Activated T-cell treated with anti-CD3 and anti-CD28 coated beads, Interleukin-2, amount 50 U/mL, for 48 hours (primary cell): ENCODE results near the gene CFAP46.
"Not testable (repeated sequence)": the region's sequence is repeated elsewhere in the genome, so short reads cannot be mapped to it uniquely, and the experiment has no call there.

ENCODE experiments used
- DNase-seq, 2 experiments: peaks; one replicate each; pipeline ENCODE4 v3.0.0-alpha.2; 2020

CFAP46 gene

DNA sequence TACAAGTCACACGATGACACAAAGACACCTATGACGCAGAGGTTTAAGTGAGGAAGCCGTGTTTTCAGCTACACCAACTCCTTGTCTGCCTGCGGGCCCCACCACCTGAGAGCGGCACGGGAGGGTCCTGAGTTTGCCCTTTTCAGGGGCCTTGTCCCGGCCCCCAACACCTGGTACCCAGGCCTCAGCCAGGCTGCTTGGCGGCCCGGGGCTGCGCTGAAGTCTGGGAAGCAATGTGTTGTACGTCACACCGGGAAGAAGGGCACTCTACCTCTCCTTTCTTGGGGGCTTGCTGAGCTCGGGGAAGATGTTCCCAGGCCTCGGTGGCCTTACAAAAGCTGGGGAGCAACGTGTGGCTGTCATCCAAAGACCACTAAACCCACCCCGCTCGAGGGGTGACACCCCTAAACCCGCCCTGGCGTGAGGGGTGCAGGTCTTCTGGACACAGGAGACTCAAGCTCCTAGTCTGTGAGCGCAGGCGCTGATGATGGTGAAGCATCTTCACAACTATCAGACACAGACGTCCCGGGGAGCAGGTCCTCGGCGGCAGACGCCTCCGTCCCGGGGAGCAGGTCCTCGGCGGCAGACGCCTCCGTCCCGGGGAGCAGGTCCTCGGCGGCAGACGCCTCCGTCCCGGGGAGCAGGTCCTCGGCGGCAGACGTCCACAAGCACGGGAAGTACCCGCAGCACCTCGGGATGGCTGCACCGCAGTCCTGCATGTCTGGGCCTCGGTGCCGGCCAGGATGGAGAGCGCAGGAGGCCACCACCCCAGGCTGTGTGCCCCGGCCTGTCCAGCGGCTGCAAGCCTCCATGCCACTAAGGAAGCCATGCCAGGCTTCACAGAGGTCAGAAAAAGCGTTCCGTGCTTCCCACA, 15.4 kb downstream of the CFAP46 start:
- DNase-seq: no peak

DNA sequence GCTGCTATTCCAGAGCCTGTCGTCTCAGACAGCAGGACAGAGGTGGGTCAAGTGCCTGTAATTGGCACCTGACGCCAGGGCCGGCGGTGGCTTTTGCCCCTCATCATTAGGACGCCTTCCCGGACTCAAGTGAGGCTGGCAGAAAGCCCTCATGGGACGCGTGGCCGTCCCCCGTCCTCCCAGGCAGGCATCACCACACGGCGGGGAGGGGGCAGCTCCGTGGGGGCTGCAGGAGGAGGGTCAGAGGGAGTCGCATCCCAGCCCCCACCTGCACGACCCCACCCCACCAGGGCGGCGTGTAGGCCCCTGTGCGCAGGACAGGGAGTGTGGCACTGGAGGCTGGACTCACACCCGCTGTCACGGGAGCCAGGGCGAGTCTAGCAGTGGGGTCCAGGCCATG, 16.3 kb downstream of the CFAP46 start:
- no peak for DNase-seq

DNA sequence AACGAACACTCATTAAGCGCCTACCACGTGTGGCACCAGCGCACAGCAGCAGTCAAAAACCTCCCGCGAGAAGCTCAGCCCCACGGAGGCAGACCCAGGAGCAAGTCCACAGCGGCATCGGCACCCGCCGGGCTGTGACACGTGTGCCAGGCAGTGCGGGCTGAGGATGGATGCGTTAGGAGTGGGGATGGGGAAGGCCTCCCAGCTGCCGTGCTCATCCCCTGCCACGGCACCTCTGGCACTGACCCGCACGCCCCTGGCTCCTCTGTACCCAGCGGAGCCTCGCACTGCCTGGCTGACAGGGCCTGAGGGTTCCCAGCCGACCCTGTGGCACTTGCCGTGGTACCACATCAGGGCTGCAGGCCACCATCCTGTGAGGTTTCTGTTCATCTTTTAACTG, 16.8 kb downstream of the CFAP46 start:
- DNase-seq: no peak

DNA sequence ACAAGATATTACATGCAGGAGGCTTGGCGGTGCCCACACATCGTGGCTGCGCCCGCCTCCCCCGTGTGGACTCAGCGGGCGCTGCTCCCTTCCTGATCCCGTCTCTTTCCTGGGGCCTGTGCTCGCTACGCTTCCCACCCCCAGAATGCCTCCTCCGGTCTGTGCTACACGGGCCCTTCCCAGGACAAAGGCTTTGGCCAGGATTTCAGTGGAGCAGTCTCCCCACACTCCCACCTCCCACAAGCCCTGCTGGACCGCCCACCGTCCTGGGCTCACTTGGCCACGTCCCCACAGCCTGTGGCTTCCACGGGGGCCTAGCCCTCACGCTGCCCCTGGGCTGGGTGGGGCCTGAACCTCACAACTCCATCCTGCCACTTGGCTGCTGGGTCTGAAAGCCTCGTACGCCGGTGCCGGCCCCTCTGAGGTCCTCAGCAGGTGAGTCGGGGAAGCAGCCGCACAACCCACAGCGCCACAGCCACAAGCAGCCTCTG, 17.3 kb downstream of the CFAP46 start:
- DNase-seq: no peak

DNA sequence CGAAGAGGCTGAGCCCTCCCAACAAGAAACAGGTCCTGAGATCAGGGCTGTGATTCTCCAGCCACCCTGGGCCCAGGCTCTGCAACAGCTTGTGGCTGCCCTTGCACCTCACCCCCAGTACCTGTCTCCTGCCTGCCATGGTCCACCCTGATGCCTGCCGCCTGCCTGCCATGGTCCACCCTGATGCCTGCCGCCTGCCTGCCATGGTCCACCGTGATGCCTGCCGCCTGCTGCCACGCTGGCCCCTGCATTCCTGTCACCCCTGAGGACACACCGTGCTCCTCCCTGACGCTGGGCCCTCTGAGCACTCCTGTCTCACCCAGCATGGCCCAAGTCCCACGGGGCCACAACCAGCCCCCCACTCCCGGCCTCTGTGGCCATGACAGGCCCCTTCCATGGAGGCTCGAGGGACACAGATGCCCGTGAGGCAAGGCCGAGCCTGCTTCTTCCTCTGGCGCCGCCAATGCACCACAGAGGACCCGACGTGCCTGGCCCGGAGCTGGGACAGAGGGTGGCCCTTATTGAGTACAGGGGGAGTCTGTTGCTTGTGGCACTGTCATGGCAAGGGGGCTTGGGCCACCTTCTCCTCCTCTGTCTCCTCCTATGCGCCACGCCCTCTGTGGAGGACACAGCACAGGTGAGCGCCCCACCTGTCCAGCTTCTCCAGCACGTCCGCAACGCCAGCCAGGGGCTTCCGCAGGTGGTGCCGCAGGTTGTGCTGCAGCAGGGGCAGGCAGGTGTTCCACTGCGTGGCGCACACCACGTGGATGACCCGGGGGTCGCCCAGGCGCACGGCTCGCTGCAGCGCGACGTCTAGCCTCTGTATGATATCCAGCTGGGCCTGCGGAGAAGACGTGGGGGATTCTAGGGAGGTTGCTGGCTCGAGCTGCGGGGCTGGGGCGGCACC, 18.1 kb downstream of the CFAP46 start:
- no peak for DNase-seq

DNA sequence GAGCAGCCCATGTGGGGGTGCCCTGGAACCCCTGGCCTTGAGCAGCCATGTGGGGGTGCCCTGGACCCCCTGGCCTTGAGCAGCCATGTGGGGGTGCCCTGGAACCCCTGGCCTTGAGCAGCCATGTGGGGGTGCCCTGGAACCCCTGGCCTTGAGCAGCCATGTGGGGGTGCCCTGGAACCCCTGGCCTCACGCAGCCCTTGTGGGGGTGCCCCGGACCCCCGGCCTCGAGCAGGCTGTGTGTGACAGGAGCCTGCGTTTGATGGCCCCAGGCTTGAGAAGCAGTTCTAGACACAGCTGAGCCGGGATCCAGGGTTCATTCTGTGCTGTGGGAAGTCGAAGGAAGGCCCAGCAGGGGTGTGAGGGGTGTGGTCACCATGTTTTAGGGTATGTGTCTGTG, 19.0 kb downstream of the CFAP46 start:
- DNase-seq: not testable (repeated sequence)

DNA sequence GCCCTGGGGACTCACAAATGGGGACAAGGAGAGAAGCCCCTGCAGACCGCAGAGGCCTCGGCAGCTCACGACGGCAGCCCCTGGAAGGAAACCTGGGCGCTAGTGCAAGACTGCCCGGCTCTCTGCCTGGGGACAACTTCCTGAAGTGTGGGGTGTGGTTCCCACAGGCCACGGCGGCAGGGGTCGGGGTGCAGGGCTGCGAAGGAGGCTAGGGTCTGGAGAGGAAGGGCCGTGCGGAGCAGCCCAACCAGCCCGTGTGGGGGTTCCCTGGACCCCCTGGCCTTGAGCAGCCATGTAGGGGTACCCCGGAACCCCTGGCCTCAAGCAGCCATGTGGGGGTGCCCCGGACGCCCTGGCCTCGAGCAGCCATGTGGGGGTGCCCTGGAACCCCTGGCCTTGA, 19.5 kb downstream of the CFAP46 start:
- no peak for DNase-seq

DNA sequence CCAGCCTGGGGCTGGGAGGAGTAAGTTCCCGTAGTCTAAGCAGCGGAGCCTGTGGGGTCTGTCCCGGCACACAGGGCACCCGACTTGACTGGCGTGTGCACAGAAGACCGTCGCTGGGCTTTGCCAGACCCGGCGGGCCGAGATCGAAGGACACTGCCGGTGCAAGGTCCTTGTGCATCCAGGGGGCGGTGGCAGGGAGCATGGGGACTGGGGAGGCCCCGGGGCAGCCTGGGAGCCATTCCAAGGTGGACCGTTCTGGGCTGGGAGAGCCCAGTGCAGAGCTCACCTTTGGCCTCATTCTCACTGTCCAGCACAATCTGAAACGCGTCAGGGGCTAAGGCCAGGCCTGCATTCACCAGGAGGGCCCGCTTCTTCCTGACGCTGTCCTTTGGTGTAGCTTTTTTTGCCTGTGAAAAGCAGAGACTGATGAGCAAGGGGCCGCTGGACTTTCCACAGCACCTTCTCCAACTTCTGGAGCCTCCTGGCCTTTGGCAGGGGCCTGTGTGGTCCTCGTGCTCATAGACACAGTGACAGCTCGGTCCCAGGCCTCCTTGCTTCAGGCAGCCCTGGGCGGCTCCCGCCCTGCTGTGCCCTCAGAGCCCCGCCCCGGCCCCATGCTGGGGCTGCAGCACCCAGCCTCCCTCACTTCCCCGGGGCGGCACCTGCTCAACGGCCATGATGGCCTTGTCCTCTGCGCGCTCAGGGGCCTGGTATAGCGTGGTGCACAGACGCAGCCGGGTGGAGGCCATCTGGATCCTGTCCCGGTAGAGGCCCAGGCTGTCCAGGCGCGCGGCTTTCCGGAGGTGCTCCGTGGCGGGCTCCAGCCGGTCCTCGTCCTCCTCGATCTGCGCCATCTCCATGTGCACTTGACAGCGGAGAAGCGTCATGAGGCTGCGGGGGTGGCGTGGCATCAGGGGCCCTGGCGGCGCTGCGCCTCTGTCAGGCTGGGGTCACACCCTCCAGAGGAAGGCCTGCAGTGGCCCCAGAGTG, 20.3 kb downstream of the CFAP46 start:
- no peak for DNase-seq

DNA sequence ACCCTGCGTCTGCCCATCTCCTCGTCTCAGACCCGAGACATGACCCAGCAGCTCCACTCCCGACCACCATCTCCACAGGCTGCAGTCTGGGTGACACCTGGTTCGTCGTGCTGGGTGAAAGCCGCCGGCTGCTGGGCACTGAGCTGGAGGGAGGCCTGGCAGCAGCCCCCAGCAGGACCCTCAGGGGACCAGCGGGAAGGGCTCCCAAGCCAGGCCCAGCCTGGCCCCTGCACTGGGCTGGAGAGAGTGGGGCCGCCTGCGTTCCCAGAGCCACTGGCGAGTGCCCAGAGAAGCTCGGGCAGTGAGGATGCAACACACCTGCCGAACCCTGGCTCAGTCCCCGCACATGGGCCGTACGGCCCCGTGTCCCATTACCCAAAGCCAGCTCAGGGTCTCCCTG, 21.3 kb downstream of the CFAP46 start:
- no peak for DNase-seq

DNA sequence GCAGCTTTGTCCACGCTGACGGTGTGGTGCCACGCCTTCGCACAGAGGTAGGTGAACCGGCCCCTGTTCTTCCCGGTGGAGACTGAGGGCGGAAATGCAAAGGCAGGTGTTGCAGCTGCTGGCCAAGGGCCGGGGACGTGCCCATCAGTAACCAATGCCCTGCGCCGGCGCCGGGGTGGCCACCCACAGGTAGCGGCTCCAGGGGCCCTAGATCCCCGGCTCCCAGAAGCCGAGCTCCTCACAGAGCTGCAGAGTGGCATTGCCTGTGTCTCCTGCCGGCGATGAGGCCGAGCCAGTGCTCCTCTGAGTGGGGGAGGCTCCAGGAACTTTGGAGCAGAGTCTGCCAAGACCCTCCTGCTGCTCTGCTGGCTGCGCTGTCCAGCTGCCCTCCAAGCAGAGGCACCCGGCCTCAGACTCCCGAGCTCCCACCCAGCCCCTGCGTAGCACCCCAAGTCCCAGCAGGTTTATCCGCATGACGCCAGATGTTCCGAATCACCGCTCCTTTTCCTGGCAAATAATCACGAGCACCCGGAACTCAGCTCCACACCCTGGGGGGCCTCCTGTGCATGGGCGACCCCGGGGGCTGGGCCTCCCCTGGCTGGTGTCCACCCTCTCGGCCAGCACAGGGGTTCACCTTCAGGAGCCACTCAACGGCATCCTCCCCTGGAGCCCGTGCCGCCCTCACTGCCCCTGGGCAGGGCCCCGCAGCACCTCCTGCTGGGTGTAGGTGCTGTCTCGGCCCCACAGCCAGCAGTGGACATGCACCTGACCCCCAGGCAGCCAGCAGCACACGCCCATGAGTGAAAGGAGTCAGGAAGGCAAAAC, 22.1 kb downstream of the CFAP46 start:
- no peak for DNase-seq

DNA sequence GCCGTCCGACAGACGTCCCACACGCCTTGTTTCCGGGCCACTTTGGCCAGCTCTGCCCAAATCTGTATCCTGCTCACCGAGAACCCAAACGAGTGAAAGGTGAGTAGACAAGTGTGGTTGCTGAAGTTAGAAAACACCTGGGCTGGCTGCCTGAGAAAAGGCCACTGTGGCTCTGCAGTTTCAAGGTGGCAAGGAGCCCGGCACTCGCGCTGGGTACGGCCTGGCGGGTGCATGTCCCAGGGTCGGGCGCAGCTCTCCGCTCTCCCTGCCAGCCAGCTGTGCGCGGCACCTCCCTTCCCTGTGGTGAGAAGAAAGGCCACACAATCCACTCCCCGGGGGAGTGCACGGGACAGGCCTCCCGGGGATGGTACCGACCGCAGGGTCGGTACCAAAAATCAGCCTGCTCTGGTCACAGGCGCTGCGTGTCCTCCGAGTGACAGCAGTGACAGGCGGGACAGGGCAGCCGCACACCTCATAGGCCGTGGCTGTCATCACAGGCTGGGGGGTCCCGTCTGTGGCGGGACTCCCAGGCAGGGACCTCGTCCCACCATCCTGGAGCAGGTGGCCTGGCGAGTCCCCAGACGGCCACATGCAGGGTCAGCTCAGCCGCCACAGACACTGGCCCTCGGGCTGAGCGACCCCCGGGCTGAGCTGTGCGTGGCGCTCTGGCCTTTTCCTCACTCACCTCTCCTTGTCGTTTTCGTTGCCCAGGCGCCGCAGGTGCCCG, 22.8 kb downstream of the CFAP46 start:
- DNase-seq: no peak

DNA sequence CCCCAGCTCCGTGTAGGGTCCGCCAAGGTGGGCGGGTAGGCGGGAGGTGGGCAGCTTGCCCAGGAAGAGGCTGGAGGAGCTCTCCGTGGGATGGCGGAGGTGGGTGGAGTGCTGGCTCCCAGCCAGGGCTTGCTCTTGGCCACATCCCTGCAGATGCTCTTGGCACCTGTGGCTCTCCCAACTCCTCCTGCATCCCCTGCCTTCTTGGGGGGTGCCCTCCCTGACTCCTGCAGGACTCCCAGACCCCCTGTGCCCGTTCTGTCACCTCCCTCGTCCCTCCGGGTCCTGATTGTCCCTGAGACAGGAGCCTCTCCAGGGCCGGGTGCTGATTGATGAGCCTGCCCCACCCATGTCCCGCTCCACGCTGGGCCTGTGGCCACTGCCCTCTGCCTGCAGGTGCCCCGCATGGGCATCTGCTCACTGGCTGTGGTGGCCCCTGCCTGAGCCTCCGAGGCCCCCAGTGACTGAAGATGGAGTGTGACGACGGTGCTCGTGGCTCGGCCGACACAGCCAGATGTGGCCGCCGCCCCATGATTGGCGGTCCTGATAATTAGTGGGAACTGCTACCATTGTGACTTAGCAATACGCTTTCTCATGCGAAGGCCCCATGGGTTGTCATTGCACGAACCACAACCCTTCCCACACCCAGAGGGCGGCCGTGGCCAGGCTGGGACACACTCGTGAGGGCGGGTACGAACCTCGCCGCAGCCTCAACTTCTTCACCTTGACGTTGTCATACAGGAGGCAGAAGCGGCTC, 23.6 kb downstream of the CFAP46 start:
- DNase-seq: no peak

DNA sequence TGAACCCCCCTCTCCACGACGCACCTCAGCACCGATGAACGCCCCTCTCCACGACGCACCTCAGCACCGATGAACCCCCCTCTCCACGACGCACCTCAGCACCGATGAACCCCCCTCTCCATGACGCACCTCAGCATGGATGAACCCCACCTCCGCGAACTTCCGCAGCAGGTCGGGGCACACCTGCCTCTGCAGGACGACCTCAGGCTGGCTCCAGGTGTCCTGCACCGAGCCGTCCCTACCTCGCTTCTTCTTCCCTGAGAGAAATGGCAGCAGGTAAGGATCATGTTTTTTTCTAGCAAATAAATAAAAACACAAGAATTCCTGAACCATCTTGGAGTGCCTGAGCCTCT, 24.1 kb downstream of the CFAP46 start:
- DNase-seq: no peak

DNA sequence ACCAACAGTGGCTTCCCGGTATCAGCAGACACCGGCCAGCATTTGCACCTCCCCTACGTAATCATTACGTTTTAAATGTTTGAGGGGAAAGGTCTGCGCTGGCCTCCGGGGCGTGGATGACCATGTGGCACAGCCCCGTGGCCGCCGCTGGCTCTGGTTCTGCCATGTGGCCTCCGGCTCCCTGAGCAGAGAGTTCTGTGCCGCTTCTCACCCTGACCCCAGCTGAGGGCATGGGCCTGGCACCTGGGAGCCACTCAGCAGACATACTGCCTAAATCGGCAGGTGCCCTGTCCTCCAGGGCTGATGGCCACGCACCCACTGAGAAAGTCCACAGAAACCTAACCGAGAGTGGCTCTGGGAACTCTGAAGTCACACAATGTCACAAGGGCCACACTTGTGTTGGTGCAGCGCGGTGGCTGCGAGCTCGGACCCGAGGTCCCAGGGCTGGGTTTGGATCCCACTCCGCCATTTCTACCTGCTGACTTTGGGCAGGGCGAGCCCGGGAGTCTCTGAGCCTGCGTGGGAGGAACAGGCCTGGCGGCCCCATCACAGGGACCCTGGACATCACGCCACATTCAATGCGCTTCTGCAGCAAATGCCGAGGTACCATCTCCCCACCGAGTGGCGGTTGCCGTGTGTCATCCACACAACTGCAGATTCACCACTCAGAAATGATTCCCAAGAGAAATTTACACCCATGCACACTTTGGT, 25.3 kb downstream of the CFAP46 start:
- DNase-seq: no peak

DNA sequence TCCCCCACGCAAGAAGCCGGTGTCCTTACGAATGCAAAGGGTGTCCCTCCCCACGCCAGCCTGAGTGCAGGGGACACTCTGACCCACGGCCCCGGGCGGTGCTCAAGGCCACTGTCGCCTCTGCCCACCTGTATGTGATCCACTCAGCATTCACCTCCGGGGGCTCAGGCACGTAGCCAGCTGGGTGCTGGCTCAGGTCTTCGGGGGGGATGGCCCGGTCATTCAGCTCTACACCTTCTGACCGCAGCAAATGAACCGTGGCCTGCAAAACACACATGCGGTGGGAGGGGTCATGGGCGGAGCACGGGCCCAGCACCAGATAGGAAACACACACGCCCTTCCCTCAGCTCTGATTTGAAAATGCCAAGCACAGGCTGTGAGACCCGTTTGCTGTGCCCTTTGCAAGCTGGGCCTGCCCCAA, 25.9 kb downstream of the CFAP46 start:
- DNase-seq: no peak

DNA sequence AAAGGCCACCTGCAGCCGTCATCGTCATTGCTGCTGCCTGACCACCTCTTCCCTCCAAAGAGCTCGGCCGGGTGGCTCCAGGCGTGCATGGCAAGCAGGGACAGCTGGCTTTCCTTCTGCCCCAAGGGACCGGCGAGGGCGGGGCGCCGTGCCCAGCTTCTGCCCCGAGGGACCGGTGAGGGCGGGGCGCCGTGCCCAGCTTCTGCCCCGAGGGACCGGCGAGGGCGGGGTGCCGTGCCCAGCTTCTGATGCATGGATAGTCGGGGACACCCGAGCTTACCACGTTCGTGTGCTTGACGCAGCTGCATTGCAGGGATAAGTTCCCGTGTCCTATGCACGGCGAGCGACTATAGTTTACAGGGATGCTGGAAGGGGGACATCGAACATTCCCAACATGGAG, 27.0 kb downstream of the CFAP46 start:
- DNase-seq: no peak

DNA sequence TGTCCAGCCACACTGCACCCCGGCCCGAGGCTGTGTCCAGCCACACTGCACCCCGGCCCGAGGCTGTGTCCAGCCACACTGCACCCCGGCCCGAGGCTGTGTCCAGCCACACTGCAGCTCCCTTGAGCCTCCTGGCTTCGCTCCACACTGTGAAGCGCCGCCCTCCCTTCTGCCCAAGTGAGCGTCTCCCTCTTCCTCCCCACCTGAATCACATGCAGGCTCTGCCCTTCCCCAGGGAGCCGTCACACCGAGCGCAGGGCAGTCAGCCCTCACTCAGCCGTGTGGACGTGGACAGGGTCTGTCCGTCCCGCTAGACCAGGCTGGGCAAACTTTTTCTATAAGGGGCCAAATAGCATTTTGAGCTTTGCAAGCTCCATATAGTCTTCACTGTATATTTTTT, 27.6 kb downstream of the CFAP46 start:
- DNase-seq: no peak

DNA sequence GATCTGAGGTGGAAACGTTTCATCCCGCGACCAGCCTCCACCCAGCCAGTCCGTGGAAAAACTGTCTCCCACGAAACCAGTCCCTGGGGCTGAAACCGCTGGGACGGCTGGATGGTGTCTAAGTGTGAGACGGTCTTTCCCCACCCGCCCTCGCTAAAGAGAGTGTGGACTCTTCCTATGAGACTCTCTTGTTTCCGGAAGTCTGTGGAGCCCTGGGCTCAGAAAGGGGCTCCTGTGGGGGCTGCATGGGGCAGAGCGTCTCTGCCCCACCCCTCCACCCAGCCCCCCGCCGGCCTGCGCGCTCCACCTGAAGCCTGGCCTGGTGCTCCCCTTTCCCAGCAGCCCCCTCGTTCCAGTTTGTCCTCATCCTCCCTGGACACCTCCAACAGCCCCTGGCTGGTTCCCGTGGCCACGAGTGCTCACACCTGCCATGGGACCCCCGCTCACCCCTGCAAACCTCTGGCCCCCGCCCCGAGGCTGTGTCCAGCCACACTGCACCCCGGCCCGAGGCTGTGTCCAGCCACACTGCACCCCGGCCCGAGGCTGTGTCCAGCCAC, 28.7 kb downstream of the CFAP46 start:
- DNase-seq: no peak
